ENCODE data around the gene RPL18A. TPM values are rescaled to one million over a fixed set of nuclear protein-coding genes. Genes with fewer than 3 reads are reported as not detected.
"Not testable (repeated sequence)": the region's sequence is repeated elsewhere in the genome, so short reads cannot be mapped to it uniquely, and the experiment has no call there.

Gene RPL18A
- total RNA-seq, 1 donor from 2014 or later, result 1,135 TPM

DNA sequence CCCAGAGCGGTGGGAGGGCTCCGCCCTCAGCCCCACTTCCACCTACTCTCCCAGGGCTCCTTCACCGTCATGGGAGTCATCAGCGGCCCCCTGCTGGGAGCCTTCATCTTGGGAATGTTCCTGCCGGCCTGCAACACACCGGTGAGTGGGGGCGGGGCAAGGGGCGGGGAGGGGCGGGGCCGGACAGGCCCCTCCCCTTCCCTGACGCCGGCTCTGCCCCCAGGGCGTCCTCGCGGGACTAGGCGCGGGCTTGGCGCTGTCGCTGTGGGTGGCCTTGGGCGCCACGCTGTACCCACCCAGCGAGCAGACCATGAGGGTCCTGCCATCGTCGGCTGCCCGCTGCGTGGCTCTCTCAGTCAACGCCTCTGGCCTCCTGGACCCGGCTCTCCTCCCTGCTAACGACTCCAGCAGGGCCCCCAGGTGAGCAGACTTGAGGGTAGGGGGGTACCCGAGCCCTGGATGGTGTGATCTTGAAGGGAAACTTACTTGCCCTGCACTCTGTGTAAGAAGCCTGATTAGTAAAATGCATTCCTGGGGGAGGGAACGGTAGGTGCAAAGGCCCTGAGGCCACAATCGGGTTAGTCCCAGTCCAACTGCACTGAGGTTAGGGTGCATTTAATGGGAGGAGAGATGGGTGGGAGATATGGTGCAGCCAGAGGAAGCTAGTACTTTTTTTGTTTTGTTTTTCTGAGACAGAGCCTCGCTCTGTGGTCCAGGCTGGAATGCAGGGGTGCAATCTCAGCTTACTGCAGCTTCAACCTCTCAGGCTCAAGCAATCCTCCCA lies 24.1 kb downstream of the RPL18A start:
- peaks cover 6% of the 10 kb centered on the region for H3K9me3 Mint-ChIP-seq (ENCODE audit: unreplicated experiment)
- H3K36me3 Mint-ChIP-seq (ENCODE audit: unreplicated experiment), result no peaks in the 10 kb centered on the region
- H3K4me3 Mint-ChIP-seq (ENCODE audit: unreplicated experiment), result no peak overlapping the region
- H3K4me1 Mint-ChIP-seq (ENCODE audit: low read depth, unreplicated experiment), result peaks cover 2% of the 10 kb centered on the region
- H3K27ac Mint-ChIP-seq (ENCODE audit: unreplicated experiment), result no peak overlapping the region
- TF ChIP-seq, protein P1, sequence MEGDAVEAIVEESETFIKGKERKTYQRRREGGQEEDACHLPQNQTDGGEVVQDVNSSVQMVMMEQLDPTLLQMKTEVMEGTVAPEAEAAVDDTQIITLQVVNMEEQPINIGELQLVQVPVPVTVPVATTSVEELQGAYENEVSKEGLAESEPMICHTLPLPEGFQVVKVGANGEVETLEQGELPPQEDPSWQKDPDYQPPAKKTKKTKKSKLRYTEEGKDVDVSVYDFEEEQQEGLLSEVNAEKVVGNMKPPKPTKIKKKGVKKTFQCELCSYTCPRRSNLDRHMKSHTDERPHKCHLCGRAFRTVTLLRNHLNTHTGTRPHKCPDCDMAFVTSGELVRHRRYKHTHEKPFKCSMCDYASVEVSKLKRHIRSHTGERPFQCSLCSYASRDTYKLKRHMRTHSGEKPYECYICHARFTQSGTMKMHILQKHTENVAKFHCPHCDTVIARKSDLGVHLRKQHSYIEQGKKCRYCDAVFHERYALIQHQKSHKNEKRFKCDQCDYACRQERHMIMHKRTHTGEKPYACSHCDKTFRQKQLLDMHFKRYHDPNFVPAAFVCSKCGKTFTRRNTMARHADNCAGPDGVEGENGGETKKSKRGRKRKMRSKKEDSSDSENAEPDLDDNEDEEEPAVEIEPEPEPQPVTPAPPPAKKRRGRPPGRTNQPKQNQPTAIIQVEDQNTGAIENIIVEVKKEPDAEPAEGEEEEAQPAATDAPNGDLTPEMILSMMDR (IDR thresholded peaks at IDR 0.05; ENCODE audit: partially characterized antibody, unreplicated experiment), result no peak
- DNase-seq, result no peak
- peaks cover 3% of the 10 kb centered on the region for H3K27me3 Mint-ChIP-seq (ENCODE audit: unreplicated experiment)

DNA sequence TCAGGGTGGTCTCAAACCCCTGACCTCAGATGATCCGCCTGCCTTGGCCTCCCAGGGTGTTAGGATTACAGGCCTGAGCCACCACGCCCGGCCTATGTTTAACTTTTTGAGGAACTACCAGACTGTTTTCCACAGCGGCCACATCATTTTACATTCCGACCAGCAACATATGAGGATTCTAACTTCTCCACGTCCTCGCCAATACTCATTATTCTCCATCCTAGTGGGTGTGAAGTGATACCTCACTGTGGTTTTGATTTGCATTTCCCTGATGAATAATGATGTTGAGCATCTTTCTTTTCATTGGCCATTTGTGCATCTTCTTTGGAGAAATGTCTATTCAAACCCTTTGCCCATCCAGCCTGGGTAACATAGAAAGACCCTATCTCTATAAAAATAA lies 26.8 kb downstream of the RPL18A start:
- H3K27me3 Mint-ChIP-seq (ENCODE audit: unreplicated experiment), result peaks cover 5% of the 10 kb centered on the region
- H3K27ac Mint-ChIP-seq (ENCODE audit: unreplicated experiment), result no peak overlapping the region
- H3K9me3 Mint-ChIP-seq (ENCODE audit: unreplicated experiment), result peaks cover 4% of the 10 kb centered on the region
- no peak overlapping the region for H3K4me3 Mint-ChIP-seq (ENCODE audit: unreplicated experiment)
- H3K4me1 Mint-ChIP-seq (ENCODE audit: low read depth, unreplicated experiment), result peaks cover 2% of the 10 kb centered on the region
- DNase-seq, result no peak
- no peaks in the 10 kb centered on the region for H3K36me3 Mint-ChIP-seq (ENCODE audit: unreplicated experiment)
- TF ChIP-seq, protein P1 (IDR thresholded peaks at IDR 0.05; ENCODE audit: partially characterized antibody, unreplicated experiment), result no peak

DNA sequence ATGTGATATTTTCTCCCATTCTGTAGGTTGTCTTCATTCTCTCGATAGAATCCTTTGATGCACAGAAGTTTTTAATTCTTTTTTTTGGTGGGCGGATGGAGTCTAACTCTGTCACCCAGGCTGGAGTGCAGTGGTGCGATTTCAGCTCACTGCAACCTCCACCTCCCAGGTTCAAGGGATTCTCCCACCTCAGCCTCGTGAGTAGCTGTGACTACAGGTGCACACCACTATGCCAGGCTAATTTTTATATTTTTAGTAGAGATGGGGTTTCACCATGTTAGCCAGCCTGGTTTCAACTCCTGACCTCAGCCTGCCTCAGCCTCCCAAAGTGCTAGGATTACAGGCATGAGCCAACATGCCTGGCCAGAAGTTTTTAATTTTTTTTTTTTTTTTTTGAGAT lies 27.5 kb downstream of the RPL18A start:
- not testable (repeated sequence) for H3K9me3 Mint-ChIP-seq (ENCODE audit: unreplicated experiment); H3K4me3 Mint-ChIP-seq (ENCODE audit: unreplicated experiment); DNase-seq; H3K36me3 Mint-ChIP-seq (ENCODE audit: unreplicated experiment); H3K27ac Mint-ChIP-seq (ENCODE audit: unreplicated experiment); H3K27me3 Mint-ChIP-seq (ENCODE audit: unreplicated experiment); H3K4me1 Mint-ChIP-seq (ENCODE audit: low read depth, unreplicated experiment)

DNA sequence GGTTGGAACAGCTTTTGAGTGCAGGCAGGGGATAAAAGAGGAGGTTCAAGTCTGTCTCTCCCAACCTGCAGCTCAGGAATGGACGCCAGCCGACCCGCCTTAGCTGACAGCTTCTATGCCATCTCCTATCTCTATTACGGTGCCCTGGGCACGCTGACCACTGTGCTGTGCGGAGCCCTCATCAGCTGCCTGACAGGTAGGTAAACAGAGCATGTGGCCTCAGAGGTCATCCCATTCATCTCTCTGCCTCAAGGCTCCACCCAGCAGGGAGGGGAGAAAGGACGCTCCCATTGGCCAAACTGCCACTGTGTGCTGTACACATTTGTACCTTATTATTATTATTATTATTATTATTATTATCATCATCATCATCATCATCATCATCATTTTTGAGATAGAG lies 28.6 kb downstream of the RPL18A start:
- Mint-ChIP-seq H3K27ac (ENCODE audit: unreplicated experiment) (no peak overlapping the region), H3K9me3 (ENCODE audit: unreplicated experiment) (peaks cover 4% of the 10 kb centered on the region), H3K4me1 (ENCODE audit: low read depth, unreplicated experiment) (peaks cover 1% of the 10 kb centered on the region), H3K4me3 (ENCODE audit: unreplicated experiment) (no peak overlapping the region), H3K36me3 (ENCODE audit: unreplicated experiment) (no peaks in the 10 kb centered on the region), H3K27me3 (ENCODE audit: unreplicated experiment) (peaks cover 7% of the 10 kb centered on the region)
- TF ChIP-seq, protein P1 (IDR thresholded peaks at IDR 0.05; ENCODE audit: partially characterized antibody, unreplicated experiment), result no peak
- DNase-seq, result no peak

DNA sequence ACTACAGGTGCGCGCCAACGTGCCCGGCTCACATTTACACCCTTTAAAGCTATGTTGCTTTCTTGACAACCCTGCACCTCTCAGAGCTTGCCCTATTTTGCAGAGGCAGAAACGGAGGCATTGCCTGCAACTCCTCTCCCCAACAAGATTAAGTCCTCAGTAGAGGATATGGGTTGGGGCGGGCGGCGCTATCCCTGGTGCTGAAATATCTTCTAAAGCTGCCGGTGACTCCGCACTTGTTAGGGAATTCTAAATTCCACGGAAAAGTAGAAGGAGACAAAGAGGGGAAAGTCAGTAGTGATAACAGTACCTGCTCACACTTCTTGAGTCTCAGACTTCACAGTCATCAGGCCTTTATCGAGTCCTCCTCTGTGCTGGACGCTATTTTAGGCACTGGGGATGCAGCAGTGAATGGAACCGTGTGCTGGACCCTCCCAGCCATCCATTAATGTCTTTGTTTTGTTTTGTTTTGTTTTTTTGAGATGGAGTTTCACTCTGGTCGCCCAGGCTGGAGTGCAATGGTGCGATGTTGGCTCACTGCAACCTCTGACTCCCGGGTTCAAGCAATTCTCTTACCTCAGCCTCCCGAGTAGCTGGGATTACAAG lies 30.0 kb downstream of the RPL18A start:
- Mint-ChIP-seq H3K27me3 (ENCODE audit: unreplicated experiment) (peaks cover 6% of the 10 kb centered on the region), H3K27ac (ENCODE audit: unreplicated experiment) (no peak overlapping the region), H3K4me1 (ENCODE audit: low read depth, unreplicated experiment) (peaks cover 2% of the 10 kb centered on the region), H3K36me3 (ENCODE audit: unreplicated experiment) (no peaks in the 10 kb centered on the region), H3K4me3 (ENCODE audit: unreplicated experiment) (no peak overlapping the region), H3K9me3 (ENCODE audit: unreplicated experiment) (peaks cover 3% of the 10 kb centered on the region)
- no peak for DNase-seq
- TF ChIP-seq, protein P1 (IDR thresholded peaks at IDR 0.05; ENCODE audit: partially characterized antibody, unreplicated experiment), result no peak
